GM18858 (cell line): Measurements from ENCODE around the gene IQSEC1.

Source experiments
- ATAC-seq: cut with Tn5 transposase; IDR thresholded peaks from one replicate; pipeline ENCODE4 v1.9.1; 2021; ENCODE audit not compliant: unreplicated experiment

The IQSEC1 gene

DNA sequence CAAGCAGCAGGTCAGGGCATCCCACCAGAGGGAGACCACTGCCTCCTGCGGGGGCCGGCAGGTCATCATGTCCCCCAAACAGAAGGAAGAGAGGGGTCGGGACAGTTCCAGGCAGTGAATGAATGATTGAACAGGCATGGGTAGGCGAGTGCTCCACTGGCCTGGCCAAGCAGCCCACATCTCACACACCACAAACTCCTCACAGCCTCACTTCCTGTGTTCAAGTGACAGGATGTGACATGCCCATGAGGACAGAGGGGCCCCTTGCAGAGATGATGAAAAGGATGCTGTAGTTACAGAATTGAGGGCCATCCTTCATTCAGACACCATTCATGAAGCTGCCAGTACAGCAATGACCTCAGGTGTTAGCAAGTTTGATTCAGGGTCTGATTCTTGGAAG lies 3.7 kb downstream of the IQSEC1 start:
- ATAC-seq, result no peak

GRCh38 chr3:13068269-13069010 lies 4.8 kb downstream of the IQSEC1 start:
- no peak for ATAC-seq

- no peak for ATAC-seq
Measured at GRCh38 chr3:13067778-13068177, 5.5 kb downstream of the IQSEC1 start.

- no peak for ATAC-seq
Measured at GRCh38 chr3:13066834-13067233, 6.4 kb downstream of the IQSEC1 start.

GRCh38 chr3:13066236-13066635 lies 7.0 kb downstream of the IQSEC1 start:
- no peak for ATAC-seq

- ATAC-seq, result no peak
Measured at GRCh38 chr3:13065727-13066126, 7.5 kb downstream of the IQSEC1 start.

DNA sequence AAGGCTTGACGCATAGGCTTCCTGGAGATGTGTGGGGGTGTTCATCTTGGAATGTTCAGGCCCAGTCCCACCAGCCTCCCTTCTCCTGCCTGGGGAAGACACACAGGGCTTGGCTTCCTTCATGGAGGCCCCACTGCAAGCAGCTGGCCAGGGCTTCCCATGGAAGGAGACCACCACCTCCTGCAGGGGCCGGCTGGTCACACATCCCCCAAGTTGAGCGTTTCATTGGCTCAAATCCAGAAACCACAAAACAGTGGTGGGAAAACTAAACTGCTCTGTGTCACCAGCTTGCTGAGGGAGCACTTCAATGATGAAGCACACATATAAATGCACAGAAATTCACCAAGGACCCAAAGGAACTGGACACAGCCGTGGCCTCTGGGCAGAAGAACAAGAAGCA lies 8.3 kb downstream of the IQSEC1 start:
- ATAC-seq, result no peak

- ATAC-seq, result no peak
Measured at GRCh38 chr3:13064159-13064868, 8.9 kb downstream of the IQSEC1 start.

- ATAC-seq, result no peak
Measured at GRCh38 chr3:13063225-13063624, 10.0 kb downstream of the IQSEC1 start.

DNA sequence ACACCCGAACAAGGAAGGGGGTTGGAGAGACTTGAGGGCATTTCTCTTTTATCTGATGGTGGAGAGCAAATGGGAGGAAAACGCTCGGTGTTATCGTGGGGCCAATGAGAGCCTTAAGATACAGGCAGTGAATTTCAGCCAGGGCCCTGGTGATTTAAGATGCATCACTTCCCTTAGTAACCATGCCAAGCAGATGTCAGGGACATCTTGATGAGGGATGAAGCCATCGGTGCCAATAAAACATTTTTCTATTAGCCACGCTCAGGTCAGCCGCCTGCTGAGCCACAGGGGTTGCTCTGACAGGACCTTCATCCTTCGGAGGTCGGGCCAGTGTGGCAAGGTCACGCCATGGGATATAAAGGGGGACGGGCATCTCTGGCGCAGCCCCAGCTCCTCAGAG lies 10.6 kb downstream of the IQSEC1 start:
- no peak for ATAC-seq

DNA sequence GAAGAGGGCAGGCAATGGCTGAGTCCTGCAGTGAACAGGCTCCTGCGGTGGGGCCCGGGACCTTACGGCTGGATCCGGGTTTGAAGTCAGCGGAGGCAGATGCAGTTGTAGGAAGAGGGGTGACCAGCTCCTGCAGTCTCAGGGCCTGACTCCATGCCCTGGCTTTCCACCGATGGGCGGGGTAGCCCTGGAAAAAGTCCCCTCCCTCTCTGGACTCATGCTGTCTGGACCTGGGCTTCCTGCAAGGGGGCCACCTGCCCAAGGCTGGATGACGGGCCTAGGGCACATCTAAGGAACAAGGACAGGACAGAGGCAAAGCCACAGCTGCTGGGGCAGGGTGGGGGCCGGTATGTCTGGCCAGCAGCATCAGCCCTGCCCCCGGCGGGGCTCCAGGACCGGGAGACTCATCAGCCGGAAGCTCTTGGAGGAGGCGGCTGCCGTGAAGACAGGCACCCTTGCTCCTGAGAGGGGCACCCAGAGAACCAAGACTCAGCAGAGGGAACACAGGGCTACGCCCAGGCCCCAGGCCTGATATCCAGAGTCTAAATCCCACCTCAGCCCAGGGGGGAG lies 12.8 kb downstream of the IQSEC1 start:
- no peak for ATAC-seq

DNA sequence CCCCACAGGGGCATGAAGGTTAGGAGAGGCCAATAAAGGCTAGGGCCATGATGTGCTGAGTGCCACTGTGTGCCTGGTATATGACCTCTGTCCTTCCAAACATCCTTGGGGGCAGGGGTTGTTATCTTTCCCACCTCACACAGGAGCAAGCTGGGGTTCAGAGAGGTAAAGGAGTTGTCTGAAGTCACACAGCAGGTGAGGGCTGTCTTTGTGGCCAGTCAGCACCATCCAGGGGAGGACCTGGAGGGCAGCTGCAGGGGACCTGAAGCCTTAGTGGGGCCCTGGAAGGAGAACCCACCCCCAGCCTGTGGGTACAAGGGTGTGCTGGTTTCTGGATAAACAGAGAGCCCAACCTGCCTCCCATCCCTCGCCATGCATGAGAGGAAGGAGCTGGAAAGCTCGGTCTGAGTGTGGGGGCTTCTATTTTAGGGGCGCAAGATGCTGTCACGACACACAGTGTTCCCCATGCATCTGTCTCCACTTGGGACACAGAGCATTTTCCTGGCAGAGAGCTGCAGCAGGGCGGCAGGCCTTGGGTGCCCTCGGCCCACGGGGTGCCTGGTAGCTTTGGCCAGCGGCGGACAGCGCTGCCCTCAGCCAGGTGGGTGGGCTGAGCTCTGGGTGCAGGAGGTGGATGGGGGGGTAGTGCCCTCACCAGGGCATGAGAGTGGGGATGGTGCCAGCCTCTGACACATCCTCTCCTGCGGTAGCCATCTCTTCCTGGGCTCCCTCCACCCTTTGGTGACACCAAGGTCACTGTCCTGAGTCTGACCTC lies 14.7 kb downstream of the IQSEC1 start:
- no peak for ATAC-seq

- ATAC-seq, result no peak
Measured at GRCh38 chr3:13057282-13058040, 15.8 kb downstream of the IQSEC1 start.

- no peak for ATAC-seq
Measured at GRCh38 chr3:13055634-13056033, 17.6 kb downstream of the IQSEC1 start.

- ATAC-seq, result no peak
Measured at GRCh38 chr3:13054341-13055285, 18.6 kb downstream of the IQSEC1 start.

GRCh38 chr3:13053893-13054292 lies 19.3 kb downstream of the IQSEC1 start:
- ATAC-seq, result no peak

- no peak for ATAC-seq
Measured at GRCh38 chr3:13053420-13053819, 19.8 kb downstream of the IQSEC1 start.

DNA sequence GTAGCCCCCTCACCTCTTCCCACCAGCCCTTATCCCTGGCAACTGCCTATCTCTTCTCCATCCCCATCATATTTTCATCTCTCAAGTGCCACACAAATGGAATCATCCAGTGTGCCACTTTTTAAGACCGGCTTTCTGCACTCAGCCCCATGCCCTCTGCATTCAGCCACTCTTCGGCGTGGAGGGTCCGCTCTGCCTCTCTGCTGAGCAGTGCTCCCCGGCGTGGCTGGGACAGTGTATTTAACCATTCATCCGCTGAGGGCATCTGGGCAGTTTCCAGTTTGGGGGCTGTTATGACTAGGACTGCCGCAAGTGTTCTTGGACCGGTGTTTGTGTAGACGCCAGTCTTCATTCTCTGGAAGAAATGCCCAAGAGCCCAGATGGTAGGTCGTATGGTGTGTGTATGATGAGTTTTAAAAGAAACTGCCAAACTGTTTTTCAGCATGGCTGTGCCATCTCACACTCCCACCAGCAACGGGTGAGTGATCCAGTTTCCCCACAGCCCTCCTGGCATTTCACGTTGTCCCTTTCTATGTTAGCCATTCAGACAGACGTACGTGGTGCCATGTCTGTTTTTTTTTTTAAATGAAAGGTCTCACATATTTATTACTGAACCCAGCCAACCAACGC lies 20.9 kb downstream of the IQSEC1 start:
- ATAC-seq, result no peak

DNA sequence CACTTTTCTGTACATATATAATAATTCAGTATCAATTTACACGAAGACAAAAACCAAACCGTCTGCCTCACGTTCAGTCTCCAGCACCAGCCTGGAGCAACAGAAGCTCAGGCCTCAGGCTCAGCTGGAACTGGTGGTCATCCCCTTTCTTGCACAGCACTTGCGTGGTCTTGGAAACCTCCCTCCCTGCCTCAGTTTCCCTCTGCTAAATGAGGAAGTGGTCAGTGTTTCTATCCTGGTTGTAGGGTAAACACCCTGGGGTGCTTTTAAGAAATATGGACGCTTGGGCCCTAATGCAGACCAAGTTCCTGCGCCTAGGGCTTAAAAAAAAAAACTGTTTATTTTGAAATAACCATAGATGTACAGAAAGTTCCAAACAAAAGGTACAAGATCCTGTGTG lies 21.6 kb downstream of the IQSEC1 start:
- ATAC-seq, result no peak
